ENCODE data around the gene MTMR6.
A peak's percentile ranks its signal among the peaks of the same experiment; 100 is the strongest.

The MTMR6 gene

GRCh38 chr13:25214491-25215252 is 72.6 kb downstream of the MTMR6 start:
- peak; percentile 60 for DNase-seq

- peak; percentile 62 for DNase-seq
Measured at GRCh38 chr13:25213715-25214114, 73.6 kb downstream of the MTMR6 start.

GRCh38 chr13:25210842-25211569 is 76.3 kb downstream of the MTMR6 start:
- no peak for DNase-seq

- DNase-seq: no peak
Measured at GRCh38 chr13:25207291-25207810, 79.9 kb downstream of the MTMR6 start.

GRCh38 chr13:25204863-25205262 is 82.4 kb downstream of the MTMR6 start:
- no peak for DNase-seq

- no peak for DNase-seq
Measured at GRCh38 chr13:25203127-25203740, 84.1 kb downstream of the MTMR6 start.

- no peak for DNase-seq
Measured at GRCh38 chr13:25200783-25201182, 86.5 kb downstream of the MTMR6 start.

GRCh38 chr13:25198647-25199046 is 88.6 kb downstream of the MTMR6 start:
- no peak for DNase-seq

GRCh38 chr13:25196971-25197370 is 90.3 kb downstream of the MTMR6 start:
- DNase-seq: no peak

All from EL (cell line).